Endothelial cell of hepatic sinusoid (primary cell): ENCODE data around the gene NOVA2.
"Not testable (repeated sequence)": the region's sequence is repeated elsewhere in the genome, so short reads cannot be mapped to it uniquely, and the experiment has no call there.

Experiments
- in situ Hi-C: cut with HindIII; loops from 2 replicates; pipeline ENCODE4 v1.10.0; 2017; ENCODE audit warnings: low sequenced_read_pairs

The NOVA2 gene

DNA sequence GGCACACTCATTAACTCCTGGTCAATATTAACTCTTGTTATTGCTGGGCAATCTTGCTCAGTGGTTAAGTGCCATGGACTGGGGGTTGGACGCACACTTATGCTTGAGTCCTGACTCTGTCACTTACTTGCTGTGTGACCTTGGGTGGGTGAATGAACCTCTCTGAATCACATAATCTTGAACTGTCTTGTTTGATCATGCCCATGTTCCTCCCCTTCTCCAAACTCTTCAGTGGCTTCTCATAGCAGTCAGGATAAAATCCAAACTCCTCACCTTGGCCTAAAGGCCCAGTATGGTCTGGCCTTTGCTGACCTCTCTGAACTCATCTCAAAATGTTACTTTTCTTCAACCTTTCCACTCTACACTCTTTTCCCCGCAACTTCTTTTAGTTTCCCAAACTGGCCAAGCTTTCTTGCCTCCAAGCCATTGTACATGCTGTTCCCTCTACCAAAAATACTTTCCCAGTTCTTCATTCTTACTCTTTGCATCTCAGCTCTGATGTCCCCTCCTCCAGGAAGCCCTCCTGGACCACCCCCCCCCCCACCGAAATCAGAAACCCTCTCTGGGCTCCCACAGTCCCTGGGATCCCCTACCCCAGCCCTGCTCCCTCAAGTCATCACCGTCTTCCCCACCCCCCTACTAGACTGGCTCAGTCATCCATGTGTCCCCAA lies 73.6 kb downstream of the NOVA2 start:
- in situ Hi-C loops: no loop called here

DNA sequence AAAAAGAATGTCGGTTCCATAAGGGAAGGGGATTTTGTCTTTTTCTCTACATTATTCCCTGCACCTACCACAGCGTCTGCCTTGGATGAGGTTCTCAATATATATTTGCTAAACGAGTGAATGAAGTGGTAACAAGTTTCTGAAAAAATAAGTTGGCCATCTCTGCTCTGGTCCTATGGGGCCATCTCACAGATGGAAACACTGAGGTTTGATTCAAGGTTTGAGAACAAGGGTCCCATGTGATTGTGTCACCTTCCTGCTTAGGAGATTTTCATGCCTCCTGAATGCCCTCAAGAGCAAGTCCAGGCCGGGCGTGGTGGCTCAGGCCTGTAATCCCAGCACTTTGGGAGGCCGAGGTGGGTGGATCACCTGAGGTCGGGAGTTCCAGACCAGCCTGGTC lies 74.4 kb downstream of the NOVA2 start:
- in situ Hi-C loops: no loop called here

DNA sequence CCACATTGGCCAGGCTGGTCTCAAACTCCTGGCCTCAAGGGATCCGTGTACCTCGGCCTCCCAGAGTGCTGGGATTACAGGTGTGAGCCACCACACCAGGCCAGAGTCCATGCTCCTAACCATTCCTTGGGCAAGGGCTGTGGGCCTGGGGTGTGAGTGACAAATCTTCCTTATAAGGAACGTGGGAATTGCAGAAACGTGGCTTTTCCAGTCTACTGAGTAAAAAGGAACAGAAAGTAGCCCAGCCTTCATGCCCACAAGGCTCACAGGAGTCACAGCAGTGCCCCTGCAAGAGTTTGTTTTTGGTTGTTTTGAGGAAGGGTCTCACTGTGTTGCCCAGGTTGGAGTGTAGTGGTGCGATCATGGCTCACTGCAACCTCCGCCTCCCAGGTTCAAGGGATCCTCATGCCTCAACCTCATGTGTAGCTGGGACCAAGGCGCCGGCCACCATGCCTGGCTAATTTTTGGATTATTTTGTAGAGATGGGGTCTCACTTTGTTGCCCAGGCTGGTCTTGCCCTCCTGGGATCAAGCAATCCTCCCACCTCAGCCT lies 76.3 kb downstream of the NOVA2 start:
- in situ Hi-C loops: no loop called here

DNA sequence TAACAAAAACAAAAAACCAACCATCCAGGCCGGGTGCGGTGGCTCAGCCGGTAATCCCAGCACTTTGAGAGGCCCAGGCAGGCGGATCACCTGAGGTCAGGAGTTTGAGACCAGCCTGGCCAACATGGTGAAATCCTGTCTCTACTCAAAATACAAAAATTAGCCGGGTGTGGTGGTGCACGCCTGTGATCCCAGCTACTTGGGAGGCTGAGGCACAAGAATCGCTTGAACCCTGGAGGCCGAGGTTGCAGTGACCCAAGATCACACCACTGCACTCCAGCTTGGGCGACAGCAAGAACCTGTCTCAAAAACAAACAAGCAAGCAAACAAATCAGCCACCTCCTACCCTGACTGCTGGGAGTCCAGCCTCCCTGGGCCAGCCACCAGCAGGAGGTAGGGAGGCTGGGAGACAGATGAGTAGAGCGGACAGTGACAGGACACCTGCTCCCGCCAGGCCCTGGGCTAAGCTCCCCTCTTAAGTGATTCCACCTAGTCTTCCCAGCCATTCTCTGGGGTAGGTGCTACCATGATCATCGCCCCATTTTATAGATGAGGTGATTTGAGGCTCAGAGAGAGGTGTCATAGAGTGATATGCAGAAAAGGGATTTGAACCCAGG lies 77.6 kb downstream of the NOVA2 start:
- in situ Hi-C loops: not testable (repeated sequence)

DNA sequence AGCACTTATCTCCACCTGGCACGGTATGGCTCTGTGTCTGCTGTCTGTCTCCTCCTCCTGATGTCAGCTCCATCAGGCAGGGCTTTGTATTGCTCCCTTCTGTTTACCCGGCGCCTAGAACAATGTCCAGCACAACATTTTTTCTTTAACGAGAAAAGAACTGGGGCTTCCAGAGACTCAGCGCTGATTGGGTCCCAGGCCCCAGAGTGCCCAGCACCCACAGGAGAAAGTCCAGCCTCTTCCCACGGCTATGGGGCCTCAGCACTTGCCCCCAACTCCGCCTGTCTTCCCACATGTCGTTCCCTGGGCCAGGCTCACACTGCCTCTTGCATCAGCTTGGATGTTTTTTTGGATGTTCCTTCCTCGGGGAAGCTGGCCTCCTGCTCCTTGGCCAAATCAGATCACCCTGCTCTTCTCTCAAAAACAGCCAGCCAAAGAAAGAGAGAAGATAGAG lies 78.1 kb downstream of the NOVA2 start:
- in situ Hi-C loops: no loop called here

DNA sequence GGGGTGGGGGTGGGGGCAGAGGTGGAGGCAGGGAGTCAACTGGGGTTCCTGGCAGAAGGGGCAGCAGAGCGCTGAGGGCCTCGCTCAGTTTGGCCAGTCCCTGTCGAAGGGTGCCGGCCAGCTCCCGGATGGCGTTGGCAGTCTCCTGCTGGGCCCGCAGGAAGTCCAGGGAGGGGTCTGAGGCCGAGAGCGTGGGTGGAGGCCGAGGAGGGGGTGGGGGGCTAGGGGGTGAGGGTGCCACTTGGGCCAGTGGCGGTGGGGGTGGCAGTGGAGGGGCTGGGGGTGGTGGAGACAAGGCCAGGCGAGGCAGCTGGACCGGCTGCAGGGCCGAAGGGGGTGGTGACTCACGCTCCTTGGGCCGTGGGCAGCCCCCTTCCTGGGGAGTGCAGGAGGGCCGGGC lies 82.8 kb downstream of the NOVA2 start:
- in situ Hi-C loops: no loop called here

DNA sequence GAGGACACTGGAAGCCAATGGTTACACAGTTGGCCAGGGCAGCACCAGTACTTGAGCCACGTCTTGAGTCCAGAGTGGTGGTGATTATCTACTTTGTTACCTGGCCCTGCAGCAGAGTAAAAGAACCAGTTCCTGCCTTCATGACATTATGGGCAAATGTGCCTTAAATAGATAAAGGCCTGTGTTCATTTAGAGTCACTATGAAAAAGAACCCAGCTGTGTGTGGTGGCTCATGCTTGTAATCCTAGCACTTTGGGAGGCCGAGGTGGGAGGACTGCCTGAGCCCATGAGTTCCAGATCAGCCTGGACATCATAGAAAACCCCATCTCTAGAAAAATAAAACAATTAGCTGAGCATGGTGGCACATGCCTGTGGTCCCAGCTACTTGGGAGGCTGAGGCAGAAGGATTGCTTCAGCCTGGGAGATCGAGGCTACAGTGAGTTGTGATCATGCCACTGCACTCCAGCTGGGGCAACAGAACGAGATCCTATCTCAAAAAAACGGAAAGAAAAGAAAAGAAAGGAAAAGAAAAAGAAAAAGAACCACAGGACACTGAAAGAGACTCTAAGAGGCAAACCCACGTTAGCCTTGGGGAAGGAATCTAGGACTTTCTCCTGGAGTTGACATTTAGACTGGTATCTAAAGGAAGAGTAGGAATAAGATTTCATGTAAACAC lies 84.3 kb downstream of the NOVA2 start:
- in situ Hi-C loops: no loop called here

DNA sequence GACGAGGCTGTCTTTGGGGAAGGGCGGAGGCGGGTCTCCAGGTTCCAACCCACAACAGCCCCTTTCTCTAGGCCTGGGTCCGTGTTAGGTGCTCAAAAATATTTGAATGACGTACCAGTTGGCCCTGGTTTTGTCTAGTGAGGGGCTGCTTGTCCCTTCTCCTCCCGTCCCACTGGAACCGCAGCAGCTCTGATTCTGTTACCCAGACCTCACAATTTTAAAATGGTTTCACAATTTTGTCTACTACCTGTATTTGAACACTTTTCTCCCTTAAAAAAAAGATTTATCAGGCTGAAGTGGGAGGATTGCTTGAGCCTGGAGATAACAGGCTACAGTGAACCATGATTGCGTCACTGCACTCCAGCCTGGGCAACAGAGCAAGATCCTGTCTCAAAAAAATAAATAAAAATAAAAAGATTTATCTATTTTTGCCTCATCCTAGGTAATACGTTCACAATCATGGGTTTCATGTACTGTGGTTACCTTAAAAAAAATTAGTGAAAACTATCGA lies 86.4 kb downstream of the NOVA2 start:
- in situ Hi-C loops: no loop called here

DNA sequence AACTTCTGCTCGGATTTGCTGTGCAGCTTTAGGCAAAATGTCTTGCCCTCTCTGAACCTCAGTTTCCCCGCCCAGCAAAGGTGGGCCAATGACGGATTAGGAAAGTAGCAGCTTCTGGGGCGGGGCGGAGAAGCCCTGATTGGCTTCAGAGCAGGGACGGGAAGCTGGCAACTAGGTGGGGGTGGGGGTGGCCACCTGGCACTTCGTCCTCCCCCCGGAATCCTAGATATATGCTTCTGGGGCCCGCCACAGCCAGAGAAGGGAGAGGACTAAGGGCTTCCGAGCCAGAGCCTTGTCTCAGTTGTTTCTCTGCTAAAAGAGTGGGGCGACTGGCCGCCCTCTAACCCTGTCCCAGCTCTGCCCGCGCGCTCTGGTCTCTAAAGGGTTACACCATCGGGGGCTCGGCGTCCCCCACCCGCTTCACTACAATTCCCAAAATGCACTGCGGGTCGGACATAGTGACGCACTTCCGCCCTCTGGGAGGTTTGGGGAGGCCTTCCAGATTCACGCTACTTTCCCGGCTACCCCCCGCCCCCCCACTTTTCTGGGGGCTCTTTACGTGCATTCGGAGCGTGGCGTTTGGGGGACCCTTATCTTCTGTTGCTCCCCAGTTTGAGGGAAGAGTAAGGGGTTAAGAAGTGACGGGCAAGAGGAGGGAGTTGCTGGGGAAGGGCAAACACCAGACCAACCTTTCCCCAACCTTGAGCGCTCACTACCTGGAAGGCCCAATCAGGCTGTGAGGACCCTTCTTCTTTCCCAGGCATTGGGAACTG lies 87.1 kb downstream of the NOVA2 start:
- in situ Hi-C loops: no loop called here

DNA sequence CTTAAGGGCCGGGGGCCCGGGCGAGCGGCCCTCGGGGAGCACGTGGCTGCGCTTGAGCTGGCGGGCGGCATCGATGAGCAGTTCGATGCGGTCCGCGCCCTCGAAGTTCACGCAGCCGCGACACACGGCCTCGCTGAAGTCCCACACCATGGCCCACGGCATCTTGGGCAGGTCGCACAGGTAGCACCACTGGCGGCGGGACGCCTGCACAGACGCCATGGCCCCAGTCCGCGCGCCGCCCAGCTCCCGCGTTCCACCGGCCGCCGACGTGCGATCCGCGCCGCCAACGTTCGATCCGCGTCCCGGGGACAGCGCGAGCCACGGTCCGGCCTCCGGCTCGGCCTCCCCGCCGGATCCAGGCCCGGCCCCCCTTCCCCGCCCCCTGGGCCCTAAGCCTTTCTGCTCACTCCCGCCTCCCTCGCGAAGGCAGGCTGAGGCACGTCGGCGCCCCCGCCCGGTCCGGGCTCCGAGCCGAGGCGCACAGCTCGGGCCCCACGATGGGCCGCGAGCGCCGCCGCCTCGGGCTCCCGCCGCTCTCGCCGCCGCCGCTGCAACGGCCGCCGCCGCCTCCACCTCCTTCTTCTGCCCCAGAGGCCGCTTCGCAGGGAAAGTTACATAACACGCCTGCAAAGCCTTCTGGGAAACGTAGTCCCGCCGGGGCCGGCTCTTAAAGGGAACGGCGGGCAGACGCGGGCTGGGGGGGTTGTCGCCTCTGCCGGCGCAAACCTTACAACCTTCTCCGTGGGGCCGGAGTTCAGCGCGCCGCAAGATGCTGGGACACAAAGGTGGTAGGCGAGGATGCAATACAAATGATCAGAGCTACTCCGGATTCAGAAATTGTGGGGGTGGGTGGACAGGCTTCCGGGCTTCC lies 87.9 kb downstream of the NOVA2 start, which contains the start of gene IRF2BP1:
TSS of gene IRF2BP1 (minus strand) at position 586 of the 871 bp plus-strand sequence. CDS start at position 219, 367 bp downstream.
- in situ Hi-C loops: no loop called here

DNA sequence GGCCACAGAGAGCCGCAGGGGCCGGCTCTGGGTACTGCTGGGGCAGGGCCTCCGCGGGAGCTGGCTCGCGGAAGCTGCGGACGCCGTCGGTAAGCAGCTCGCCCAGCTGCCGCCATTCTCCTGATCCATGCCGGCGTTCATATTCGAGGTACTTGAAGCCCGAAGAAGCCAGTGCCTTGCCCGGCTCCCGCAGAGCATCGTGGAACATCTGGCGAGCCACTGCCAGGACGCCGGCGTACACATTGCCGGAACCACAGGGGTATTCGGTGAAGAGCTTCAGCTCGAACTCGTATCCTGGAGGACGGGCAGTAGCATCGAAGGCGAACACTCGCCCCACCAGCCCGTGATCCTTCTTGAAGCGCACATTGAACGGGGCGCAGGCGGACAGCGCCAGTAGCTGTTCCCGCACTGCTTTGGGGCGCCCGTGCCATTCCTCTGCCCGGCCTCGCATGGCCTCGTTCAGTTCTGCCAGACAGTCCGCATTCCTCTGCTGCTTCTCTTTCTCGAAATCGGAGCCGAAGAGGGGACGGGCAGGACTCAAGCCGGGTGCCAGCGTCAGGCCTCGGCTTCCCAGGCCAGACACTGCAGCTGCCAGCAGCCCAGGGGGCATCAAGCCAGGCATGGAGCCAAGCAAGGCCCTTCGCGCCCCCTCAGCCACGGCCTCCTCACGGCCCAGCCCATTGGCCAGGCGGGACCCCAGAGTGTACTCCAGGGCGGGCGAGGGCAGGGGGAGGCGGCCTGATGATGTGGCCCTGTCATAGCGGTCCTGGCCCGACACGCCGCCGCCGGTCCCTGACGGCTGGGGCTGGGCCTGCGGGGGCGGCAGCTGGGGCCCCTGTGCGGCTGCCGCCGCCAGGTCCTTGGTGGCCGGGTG lies 88.7 kb downstream of the NOVA2 start:
- in situ Hi-C loops: no loop called here

DNA sequence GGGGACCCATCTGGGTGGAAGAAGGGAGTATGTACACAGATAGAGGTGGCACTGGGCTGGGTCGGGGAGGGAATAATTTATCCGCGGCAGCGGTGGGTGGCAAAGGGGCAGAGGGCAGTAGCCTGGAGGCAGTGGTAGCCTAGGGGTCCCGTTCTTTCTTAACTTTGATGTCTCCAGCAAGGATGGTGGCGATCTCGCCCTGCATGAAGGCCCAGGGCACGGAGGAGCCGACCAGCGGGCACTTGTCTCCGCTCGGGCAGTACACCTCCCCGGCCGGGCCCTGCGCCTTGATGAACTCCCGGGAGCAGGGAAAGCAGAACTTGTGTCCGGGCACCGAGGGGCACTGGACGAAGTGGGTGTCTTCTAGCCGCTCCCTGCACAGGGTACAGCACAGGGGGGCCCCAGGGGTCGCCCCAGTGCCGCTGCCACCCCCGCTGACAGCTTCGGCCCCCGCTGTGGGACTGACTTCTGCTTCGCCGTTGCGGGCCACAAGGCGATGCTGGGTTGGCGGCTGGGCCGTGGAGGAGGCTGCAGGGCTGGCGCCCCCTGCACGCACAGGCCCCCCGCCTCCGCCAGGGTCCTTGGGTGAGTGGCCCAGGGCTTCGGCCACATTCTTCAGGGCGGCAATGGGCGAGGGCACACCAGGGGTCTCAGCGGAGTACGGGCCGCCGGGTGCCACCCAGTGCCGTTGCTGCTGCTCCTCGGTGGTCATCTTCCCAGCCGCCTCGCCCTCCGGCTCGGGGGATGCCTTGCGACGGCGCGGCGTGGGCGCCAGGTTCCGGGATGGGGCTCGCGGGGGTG lies 89.6 kb downstream of the NOVA2 start:
- in situ Hi-C loops: no loop called here
